GM23338 (cell line): ENCODE results near the gene USH1C.

Experiments used
- CTCF ChIP-seq, 2 experiments: fragments of 200-600 bp in 1 of 2; sonication (generic) in 1 of 2; conservative IDR thresholded peaks; 2 replicates each; pipeline versions ENCODE4 v1.5.1 to v1.6.1; 2016 to 2017; ENCODE audit warnings: antibody characterized with exemption in 2 of 2, low read depth in 2 of 2, mild to moderate bottlenecking in 2 of 2, moderate library complexity in 1 of 2
- EZH2phosphoT487 ChIP-seq: fragments of 200-600 bp; sonication (generic); IDR thresholded peaks from one replicate; pipeline ENCODE4 v1.8.1; 2018; ENCODE audit warnings: antibody characterized with exemption; ENCODE audit not compliant: unreplicated experiment

- no peak for TF ChIP-seq CTCF (conservative IDR thresholded peaks at IDR 0.05; ENCODE audit: low read depth in 2 of 2)
- no peak for TF ChIP-seq EZH2phosphoT487
Measured at GRCh38 chr11:17475666-17476316, 68.4 kb downstream of the USH1C start.
